Measurements from ENCODE around the gene ATP1A3. TPM values are rescaled to one million over a fixed set of nuclear protein-coding genes. Genes with fewer than 3 reads are reported as not detected.

The ATP1A3 gene
- total RNA-seq, 1 experiment from 2014 or later: 4.0 TPM

DNA sequence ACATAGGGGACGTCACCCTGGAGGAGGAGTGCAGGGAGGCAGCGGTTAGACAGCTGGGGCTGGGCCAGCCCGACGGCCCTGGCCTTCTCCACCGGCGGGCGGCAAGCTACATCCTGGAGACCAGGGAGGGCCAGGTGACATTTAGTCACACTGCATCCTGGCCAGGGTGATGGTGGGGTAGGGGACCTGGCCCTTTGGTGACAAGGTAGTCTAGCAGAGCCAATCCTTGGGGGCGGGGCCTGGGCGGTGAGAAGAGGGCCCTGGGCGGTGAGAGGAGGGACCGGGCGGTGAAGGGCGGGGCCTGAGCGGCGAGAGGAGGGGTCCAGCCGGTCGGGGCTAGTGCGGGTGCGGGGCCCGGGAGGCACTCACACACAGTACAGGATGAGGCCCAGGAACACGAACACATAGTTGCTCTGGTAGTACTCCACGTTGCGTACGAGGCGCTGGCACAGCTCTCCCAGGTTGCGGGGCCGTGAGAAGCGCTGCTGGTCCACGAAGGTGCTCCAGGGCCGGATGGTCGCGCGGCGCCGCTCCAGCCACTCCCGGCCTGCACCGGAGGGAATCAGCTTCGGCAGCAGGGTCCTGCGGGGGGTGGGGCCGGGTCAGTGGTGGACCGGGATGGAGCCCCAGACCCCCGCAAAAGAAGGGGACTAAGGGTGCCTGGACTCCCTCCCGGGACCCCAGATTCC, 35.5 kb downstream of the ATP1A3 start:
- peak overlapping the region; percentile 88 for H2AFZ ChIP-seq (ENCODE audit: low read length)
- no peaks in the 10 kb centered on the region for H3K27me3 ChIP-seq (ENCODE audit: low read length)
- peak overlapping the region; percentile 99 for H3K4me2 ChIP-seq (ENCODE audit: low read length)
- peak overlapping the region; percentile 86 for H3K9ac ChIP-seq (ENCODE audit: low read length)
- TF ChIP-seq EZH2phosphoT487 (IDR thresholded peaks at IDR 0.05; ENCODE audit: borderline replicate concordance, low read length) (no peak), EZH2 (IDR thresholded peaks at IDR 0.05; ENCODE audit: low read length, unreplicated experiment) (no peak)
- TF ChIP-seq, protein P1, sequence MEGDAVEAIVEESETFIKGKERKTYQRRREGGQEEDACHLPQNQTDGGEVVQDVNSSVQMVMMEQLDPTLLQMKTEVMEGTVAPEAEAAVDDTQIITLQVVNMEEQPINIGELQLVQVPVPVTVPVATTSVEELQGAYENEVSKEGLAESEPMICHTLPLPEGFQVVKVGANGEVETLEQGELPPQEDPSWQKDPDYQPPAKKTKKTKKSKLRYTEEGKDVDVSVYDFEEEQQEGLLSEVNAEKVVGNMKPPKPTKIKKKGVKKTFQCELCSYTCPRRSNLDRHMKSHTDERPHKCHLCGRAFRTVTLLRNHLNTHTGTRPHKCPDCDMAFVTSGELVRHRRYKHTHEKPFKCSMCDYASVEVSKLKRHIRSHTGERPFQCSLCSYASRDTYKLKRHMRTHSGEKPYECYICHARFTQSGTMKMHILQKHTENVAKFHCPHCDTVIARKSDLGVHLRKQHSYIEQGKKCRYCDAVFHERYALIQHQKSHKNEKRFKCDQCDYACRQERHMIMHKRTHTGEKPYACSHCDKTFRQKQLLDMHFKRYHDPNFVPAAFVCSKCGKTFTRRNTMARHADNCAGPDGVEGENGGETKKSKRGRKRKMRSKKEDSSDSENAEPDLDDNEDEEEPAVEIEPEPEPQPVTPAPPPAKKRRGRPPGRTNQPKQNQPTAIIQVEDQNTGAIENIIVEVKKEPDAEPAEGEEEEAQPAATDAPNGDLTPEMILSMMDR (conservative IDR thresholded peaks at IDR 0.05; ENCODE audit: low read depth, low read length): no peak
- no peaks in the 10 kb centered on the region for H3K9me3 ChIP-seq (ENCODE audit: low read length)
- ChIA-PET CTCF (interaction anchor here (1.3 to 1.7 kb wide), 2 partner anchors 76 to 85 kb away, joined by 3 to 5 read pairs; no protein-coding TSS in a partner anchor), POLR2A (ENCODE audit: unreplicated experiment) (no interaction called here)
- H3K79me2 ChIP-seq (ENCODE audit: low read length): no peaks in the 10 kb centered on the region
- H3K4me3 ChIP-seq (ENCODE audit: low read length): peak overlapping the region; percentile 88
- no peaks in the 10 kb centered on the region for H4K20me1 ChIP-seq (ENCODE audit: low read length)
- TSS peak; percentile 89 for BruUV-seq (replicated peaks)
- H3K4me1 ChIP-seq (ENCODE audit: insufficient read depth, low read length): peaks cover 15% of the 10 kb centered on the region
- no peaks in the 10 kb centered on the region for H3K9me2 ChIP-seq (replicated peaks; ENCODE audit: low read length)
- intact Hi-C loops (cut with micrococcal nuclease): loop anchor here (2.0 to 10.0 kb wide), 4 partner anchors 71 to 164 kb away; partner anchors contain the start of gene CEACAM3
- H3F3A ChIP-seq (ENCODE audit: low read length, unreplicated experiment): no peaks in the 10 kb centered on the region
- H3K36me3 ChIP-seq (ENCODE audit: low read depth, low read length): no peaks in the 10 kb centered on the region
- H3K27ac ChIP-seq (ENCODE audit: low read length): peak overlapping the region; percentile 47
- ATAC-seq: peak; percentile 75
- peak; percentile 60 for DNase-seq

DNA sequence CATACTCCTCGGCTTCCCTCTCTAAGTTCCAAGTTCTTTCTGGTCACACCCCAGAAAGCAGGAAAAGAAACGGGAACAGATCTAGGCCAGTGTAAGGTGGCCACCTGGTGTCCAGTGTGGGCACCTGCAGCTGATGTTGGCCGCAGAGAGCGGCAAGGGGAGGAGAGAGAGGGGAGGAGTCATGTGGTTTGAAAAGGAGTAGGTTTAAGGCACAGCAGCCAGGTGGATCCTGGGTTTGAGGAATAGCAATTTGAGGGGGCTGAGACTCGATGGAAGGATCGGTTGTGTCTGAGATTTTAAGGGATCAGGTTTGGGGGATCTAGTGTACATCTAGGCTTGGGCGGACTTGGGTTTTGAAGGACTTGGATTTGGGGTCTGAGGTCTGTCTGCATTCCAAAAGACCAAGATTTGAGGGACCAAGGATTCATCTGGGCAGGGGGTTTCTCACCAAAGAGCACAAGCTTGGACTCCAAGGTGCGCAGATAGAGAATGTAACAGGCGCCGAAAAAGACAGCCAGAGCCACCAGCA, 36.1 kb downstream of the ATP1A3 start:
- ChIA-PET CTCF (interaction anchor here (1.7 kb wide), 1 partner anchor 77 kb away, joined by 5 read pairs; no protein-coding TSS in a partner anchor), POLR2A (ENCODE audit: unreplicated experiment) (interaction anchor here (0.7 kb wide), 1 partner anchor 96 kb away, joined by 3 read pairs; no protein-coding TSS in a partner anchor)
- H3K36me3 ChIP-seq (ENCODE audit: low read depth, low read length): no peaks in the 10 kb centered on the region
- peak; percentile 87 for DNase-seq
- no peaks in the 10 kb centered on the region for H3K27me3 ChIP-seq (ENCODE audit: low read length)
- peak overlapping the region; percentile 88 for H2AFZ ChIP-seq (ENCODE audit: low read length)
- H3K9me3 ChIP-seq (ENCODE audit: low read length): no peaks in the 10 kb centered on the region
- H3K9ac ChIP-seq (ENCODE audit: low read length): peak overlapping the region; percentile 86
- H4K20me1 ChIP-seq (ENCODE audit: low read length): no peaks in the 10 kb centered on the region
- H3K27ac ChIP-seq (ENCODE audit: low read length): peak overlapping the region; percentile 48
- H3K9me2 ChIP-seq (replicated peaks; ENCODE audit: low read length): no peaks in the 10 kb centered on the region
- H3K4me1 ChIP-seq (ENCODE audit: insufficient read depth, low read length): peaks cover 15% of the 10 kb centered on the region
- TF ChIP-seq, protein P1 (conservative IDR thresholded peaks at IDR 0.05; ENCODE audit: low read depth, low read length): peak; percentile 84
- TF ChIP-seq EZH2phosphoT487 (IDR thresholded peaks at IDR 0.05; ENCODE audit: borderline replicate concordance, low read length): no peak
- H3F3A ChIP-seq (ENCODE audit: low read length, unreplicated experiment): no peaks in the 10 kb centered on the region
- H3K4me2 ChIP-seq (ENCODE audit: low read length): peak overlapping the region; percentile 99
- no TSS peak for BruUV-seq (replicated peaks)
- no peaks in the 10 kb centered on the region for H3K79me2 ChIP-seq (ENCODE audit: low read length)
- intact Hi-C loops (cut with micrococcal nuclease): loop anchor here (2.0 to 10.0 kb wide), 4 partner anchors 71 to 163 kb away; partner anchors contain the start of gene CEACAM3
- peak overlapping the region; percentile 88 for H3K4me3 ChIP-seq (ENCODE audit: low read length)
- ATAC-seq: peak; percentile 73

Data from PC-3 (cell line).